ENCODE results near the gene KIF15.

The KIF15 gene

DNA sequence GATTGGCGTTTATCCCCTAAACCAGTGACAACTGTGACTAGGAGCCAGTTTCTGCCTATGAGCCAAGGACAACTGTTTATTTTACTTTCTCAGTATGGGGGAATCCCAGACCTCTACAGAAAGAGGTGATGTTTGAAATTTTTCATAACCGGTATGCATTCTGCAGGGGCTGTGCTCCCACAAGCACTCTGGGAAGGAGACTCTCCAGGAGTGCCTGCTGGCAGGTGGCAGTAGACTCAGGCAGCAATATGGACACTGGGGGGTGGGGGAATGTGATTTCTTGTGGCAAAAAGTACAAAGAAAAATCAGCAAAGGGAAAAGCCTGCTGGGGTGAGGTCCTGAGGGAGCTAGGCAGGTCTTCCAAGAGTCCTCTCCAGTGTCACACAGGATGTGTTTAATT is 118.7 kb downstream of the KIF15 start:
- no peak for DNase-seq

DNA sequence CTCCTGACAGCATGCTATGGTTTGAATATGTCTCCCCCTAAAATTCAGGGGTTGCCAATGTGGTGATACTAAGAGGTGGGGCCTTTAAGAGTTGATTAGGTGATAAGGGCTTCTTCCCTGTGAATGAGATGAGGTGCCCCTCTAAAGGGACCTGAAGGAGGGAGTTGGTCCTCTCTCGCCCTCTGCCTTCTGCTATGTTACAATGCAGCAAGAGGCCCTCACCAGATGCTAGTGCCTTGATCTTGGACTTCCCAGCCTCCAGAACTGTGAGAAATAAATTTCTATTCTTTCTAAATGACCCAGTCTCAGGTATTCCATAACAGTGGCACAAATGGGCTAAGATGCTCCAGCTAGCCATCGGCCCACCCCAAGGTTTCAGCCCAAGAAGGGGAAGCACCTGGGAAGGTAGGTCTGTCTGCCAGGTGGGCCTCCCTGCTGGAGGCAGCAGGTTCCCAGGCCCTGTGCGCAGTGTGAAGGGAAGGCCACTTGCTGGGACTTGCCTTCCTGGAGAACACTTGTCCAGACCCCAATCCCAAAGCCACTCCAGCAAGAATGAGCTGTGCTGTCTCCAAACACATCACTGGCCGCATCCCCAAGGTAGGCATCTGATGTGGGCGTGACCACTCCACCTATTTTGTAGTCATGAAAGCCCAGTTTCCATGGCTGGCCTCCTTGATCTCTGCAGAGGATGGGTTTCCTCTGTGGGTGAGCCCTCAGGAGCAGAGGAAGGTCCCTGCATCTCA is 121.8 kb downstream of the KIF15 start:
- DNase-seq: no peak

DNA sequence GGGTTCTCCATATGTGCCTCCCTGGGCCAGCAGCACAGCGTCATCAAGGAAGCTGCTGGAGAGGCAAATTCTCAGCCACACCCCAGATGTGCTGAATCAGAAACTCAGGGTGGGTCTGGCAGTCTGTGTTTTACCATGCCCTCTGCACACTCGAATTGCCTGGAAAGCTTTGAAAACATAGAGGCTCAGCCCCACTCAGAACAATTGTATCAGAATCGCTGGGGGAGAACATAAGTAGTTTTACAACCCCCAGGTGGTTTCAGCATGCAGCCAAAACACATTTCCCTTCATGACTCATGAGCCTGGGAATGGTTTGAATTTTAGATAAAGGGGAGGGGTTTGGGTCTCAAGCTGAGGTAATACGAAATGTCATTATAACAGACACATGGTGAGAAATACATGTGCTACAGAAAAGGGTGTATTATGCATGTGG is 122.4 kb downstream of the KIF15 start:
- DNase-seq: no peak

DNA sequence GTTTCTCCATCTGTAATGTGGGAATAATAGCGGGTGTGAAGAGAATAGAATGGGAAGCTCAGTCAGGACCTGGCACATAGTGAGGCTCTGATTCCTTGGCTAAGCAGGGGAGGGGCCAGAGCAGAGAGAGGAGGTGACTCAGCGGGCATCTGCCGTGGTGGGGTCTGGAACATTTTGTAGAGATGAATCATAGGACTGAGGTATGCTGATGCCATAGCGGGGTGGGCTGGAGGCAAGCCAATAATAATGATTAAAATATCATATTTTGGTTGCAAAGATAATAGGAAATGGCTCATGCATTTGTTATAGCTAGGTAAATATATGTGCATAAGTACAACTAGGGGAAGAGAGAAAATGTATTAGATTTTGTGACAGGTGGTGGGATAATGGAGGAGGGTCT is 124.0 kb downstream of the KIF15 start:
- DNase-seq: no peak

DNA sequence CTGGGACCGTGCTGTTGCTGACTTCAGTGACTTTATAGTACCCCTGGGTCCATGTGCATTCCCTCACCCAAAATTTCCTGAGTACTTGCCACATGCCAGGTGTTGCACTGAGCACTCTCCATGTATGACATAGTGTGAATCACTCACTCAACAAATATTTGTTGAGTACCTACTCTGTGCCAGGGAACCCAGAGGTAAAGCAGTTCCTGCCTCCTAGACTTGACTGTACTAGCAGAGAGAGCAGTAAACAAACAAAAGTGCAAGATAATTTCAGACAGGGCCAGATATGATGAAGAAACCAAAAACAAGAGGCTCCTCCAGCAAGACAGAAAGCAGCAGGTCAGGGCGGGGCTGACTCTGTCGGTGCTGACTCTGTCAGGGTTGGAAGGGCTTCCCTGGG is 125.0 kb downstream of the KIF15 start:
- DNase-seq: no peak

DNA sequence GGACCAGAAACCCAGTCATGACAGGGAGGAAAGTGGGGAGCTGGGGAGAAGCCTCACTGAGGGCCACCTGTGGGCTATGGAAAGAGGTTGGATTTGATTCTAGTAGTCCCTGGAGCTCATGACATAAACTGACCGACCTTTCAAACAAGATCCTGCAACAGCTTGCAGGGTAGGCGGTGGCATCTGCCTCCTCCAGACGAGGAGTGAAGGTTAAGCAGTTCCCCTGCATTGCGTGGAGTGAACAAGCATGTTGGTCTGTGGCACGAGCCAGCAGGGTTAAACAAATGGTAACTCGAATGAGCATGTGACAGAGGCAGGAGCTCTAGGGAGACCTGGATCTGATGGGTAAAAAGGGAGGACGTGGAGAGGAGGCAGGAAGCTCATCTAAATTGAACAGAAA is 125.5 kb downstream of the KIF15 start:
- no peak for DNase-seq

DNA sequence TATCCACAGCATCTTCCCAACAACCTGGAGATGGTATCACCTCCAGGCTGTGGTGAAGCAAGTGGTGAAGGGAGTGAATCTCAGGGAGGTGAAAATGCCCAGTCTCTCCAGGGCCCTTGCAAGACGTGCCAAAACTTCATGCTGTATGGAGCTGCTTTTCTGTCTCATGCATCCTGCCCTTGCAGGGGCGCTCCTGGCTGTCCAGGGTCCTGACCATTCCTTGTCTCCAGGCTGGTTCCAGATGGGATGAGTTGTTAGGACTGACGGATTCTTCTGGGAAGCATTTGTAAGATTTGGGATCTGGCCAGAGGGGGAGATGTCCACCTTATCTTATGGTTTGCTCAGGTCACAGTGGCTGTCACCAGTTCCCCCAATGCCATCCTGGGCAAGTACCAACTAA is 128.7 kb downstream of the KIF15 start:
- DNase-seq: no peak

DNA sequence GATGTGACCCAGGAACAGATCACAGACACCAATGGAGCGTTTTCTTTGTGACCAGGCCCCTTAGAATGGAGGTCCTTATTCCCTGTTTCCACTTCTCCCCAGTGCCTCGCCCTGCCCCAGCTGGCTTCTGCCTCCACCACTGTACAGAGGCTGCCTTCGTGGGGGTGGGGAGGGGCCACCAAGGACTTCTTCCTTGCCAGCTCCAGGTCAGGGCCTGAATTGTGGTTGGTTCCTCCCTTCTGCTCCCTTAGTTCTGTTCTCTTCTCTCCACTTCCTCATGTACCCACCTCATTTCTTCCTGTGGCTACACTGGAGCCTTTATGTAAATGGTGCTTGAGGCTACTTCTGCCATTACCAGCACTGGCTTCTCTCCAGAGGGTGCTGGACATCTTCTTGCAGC is 129.3 kb downstream of the KIF15 start:
- DNase-seq: no peak

DNA sequence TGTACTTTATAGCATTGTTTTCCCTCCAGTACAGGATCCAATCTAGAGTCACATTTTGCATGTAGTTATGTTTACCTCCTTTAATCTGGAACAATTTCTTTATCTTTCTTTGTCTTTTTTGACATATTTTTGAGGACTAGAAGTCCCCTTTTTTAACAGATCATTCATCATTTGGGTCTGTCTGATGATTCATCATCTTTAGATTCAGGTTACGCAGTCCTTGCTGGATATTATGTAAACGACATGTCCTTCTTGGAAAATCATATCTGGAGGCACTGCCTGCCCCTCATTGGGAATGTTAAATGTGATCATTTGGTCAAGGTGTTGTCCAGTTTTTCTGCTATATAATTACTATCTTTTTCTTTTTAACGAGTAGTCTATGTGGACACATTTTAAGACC is 131.1 kb downstream of the KIF15 start:
- no peak for DNase-seq

DNA sequence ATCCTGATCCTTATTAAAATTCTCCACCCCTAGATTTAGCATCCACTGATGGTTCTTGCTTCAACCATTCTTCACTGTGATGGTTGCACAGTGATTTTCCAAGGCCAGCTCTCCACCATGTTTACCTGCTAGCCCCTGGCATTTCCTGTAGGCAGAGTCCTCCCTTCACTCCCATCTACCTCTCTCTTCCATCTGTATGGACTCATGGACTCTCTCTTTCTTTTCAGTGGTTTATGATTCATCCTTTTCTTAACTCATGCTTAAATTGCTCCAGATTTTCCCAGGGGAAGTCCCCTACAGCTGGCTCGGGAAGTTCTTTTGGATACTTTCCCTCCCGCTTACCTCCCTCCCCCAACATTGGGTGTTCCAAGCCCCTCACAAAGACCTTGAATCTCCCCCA is 131.5 kb downstream of the KIF15 start:
- no peak for DNase-seq

DNA sequence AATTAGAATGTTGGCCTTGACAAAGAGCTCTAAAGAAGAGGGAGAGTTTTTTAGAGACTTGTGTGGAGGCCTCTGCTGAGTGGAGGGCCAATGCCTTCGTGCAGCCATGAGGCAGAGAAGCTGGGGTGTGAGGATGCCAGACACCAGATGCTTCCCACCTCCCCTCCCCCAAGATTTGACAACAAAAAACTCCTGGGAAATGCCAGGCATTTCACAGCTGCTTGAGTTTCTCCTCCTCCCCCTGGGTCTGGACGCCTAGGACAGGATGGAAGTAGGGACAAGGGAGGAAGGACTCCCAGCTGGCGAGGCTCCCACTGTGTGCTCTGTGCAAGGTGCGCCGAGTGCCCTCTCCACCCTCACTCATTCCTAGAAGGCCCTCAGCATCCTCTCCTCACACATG is 132.9 kb downstream of the KIF15 start:
- DNase-seq: no peak

DNA sequence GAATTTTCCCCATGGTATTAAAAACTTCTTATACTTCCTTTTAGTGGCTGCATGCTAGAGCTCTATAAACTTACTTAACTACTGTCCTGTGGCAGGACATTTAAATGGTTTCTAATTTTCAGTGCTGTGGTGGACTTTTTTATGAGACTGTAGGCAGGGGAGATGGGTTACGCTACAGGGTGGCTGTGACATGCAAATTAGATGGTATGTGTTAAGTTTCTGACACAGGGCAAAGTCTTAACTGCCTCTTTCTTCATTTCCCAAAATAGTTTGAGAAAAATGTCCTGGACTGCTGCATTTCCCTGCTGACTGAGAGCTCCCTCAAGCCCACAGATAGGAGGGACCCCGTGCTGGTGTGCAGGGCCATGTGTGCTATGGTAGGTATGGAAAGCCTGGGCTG is 134.8 kb downstream of the KIF15 start:
- no peak for DNase-seq

DNA sequence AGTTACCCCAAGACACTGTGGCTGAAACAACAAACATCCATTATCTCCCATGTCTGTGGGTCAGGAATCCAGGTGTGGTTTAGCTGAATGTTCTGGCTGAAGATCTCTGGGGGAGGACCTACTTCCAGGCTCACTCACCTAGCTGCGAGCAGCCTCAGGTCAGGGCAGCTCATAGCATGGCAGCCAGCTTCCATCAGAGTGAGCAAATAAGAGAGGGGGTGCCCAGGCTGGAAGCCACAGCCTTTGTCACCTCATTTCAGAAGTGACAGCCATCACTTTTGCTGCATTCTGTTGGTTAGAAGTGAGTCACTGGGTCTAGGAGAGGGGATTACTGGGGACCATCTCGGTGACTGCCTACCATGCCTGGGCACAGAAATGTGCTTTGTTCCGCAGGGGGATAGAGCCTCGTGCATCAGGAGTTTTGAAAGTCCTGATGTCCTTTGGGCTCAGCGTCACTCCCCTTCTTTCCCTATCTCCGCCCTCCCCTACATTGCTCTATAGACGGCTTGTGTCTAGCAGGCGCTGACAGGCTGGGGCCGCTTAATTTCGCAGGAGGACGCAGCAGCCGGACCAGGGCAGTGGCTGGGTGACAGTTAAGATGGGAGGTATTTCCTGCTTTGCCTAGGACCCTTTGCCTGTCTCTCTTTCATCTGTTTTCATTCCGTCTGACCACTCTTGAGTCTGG is 138.2 kb downstream of the KIF15 start:
- no peak for DNase-seq

DNA sequence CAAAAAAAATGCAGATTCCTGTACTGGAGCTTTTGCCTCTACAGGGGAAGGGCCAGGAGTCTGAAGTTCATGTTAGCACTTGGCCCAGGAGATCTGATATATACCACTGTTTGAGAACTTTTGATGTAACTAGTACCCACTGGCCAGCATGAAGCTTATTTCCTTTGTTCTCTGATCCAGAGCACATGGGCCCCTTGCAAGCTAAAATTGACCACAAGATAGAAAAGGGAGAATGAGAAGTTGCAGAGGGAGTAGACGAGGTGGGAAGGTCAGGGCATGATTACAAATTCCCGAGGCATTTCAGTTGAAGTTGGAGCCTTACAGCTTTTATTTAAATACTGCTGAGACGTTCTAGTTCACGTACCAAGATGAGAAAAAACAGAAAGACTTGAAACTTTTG is 141.0 kb downstream of the KIF15 start:
- DNase-seq: no peak

All from activated T-cell treated with anti-CD3 and anti-CD28 coated beads, Interleukin-2, amount 50 U/mL, for 1 hour (primary cell).